Endothelial cell of umbilical vein (primary cell): ENCODE results near the gene COG5. TPM values are rescaled to one million over a fixed set of nuclear protein-coding genes. Genes with fewer than 3 reads are reported as not detected.

Source experiments
- BruUV-seq: library from RNA; stranded (reverse); fragments of 400-500 nt; replicated peaks from 2 replicates; lab custom pipeline; 2021; lab: Mats Ljungman, UMichigan
- CTCF ChIA-PET: fragments of 300-600, 350-600 bp; sonication (Branson Sonifier 250); formaldehyde crosslinking; loops from one replicate; lab custom pipeline; 2021; ENCODE audit warnings: antibody characterized with exemption, inconsistent platforms; lab: Charles Lee
- POLR2A ChIA-PET: fragments of 300-600, 350-600 bp; sonication (Branson Sonifier 250); formaldehyde crosslinking; loops from one replicate; lab custom pipeline; 2021; ENCODE audit warnings: antibody characterized with exemption, inconsistent platforms; lab: Charles Lee
- DNase-seq: peaks from one replicate; pipeline ENCODE4 v3.0.0-alpha.2; 2011; ENCODE audit warnings: low read depth, low spot score
- FAIRE-seq: peaks from 2 replicates; lab custom pipeline; 2011; peaks lifted over from hg19 to GRCh38; lab: Jason Lieb, UNC
- H2AFZ ChIP-seq: 2 replicates; pipeline ENCODE4 v1.6.0; 2012; ENCODE audit warnings: low read depth, low read length, control low read depth, inconsistent platforms
- H3K27ac ChIP-seq: 2 replicates; pipeline ENCODE4 v1.5.1; 2011; ENCODE audit warnings: low read depth, mild to moderate bottlenecking, control low read depth, low read length, moderate library complexity; ENCODE audit not compliant: insufficient read depth
- H3K27me3 ChIP-seq, 2 experiments: 2 replicates each; pipeline versions ENCODE4 v1.6.0 to v1.6.1; 2011; ENCODE audit warnings: low read length in 2 of 2, mixed read lengths in 1 of 2; ENCODE audit not compliant: control insufficient read depth in 2 of 2, insufficient read depth in 2 of 2
- H3K36me3 ChIP-seq, 2 experiments: 2 replicates in 1 of 2; 3 replicates in 1 of 2; pipeline ENCODE4 v1.5.1; 2011; ENCODE audit warnings: low read length in 2 of 2, mild to moderate bottlenecking in 1 of 2, moderate library complexity in 1 of 2; ENCODE audit not compliant: control insufficient read depth in 2 of 2, insufficient read depth in 2 of 2; ENCODE audit errors: extremely low read depth in 1 of 2
- H3K4me1 ChIP-seq: 3 replicates; pipeline ENCODE4 v1.5.1; 2011; ENCODE audit warnings: mild to moderate bottlenecking, low read length; ENCODE audit not compliant: control insufficient read depth, insufficient read depth; ENCODE audit errors: extremely low read depth
- H3K4me2 ChIP-seq: 2 replicates; pipeline ENCODE4 v1.6.1; 2011; ENCODE audit warnings: low read length, control low read depth, mixed read lengths; ENCODE audit not compliant: insufficient read depth
- H3K4me3 ChIP-seq, 3 experiments: fragments of 200-600 bp in 1 of 3; sonication (generic), shearing (Covaris generic) in 1 of 3; replicated peaks in 1 of 3; 2 replicates each; pipeline ENCODE4 v1.5.1; 2011 to 2016; ENCODE audit warnings: control low read depth in 3 of 3, low read length in 3 of 3, mild to moderate bottlenecking in 2 of 3, inconsistent platforms in 1 of 3, low read depth in 1 of 3, moderate library complexity in 1 of 3; ENCODE audit not compliant: insufficient read depth in 1 of 3
- H3K79me2 ChIP-seq: 2 replicates; pipeline ENCODE4 v1.6.0; 2012; ENCODE audit warnings: low read length, inconsistent platforms; ENCODE audit not compliant: control insufficient read depth, insufficient read depth
- H3K9ac ChIP-seq: replicated peaks from 2 replicates; pipeline ENCODE3; 2011; ENCODE audit warnings: low read length, control low read depth; ENCODE audit not compliant: insufficient read depth; ENCODE audit errors: extremely low read depth
- H3K9me1 ChIP-seq: replicated peaks from 3 replicates; pipeline ENCODE4 v1.6.0; 2011; ENCODE audit warnings: mild to moderate bottlenecking, low read length; ENCODE audit not compliant: control insufficient read depth, insufficient read depth; ENCODE audit errors: extremely low read depth
- H3K9me3 ChIP-seq: replicated peaks from 2 replicates; pipeline ENCODE4 v1.5.1; 2012; ENCODE audit warnings: low read length, inconsistent platforms; ENCODE audit not compliant: control insufficient read depth, insufficient read depth
- H4K20me1 ChIP-seq: replicated peaks from 2 replicates; pipeline ENCODE3; 2011; ENCODE audit warnings: mild to moderate bottlenecking, low read length; ENCODE audit not compliant: control insufficient read depth, insufficient read depth; ENCODE audit errors: extremely low read depth
- EZH2 ChIP-seq: IDR thresholded peaks from 2 replicates; pipeline ENCODE4 v1.6.1; 2012; ENCODE audit warnings: borderline replicate concordance, low read depth, mild to moderate bottlenecking, moderate library complexity, low read length, inconsistent platforms; ENCODE audit not compliant: severe bottlenecking
- FOS ChIP-seq: IDR thresholded peaks from 2 replicates; pipeline ENCODE4 v1.6.1; 2011; ENCODE audit warnings: mild to moderate bottlenecking, low read length, moderate library complexity, borderline replicate concordance; ENCODE audit not compliant: insufficient read depth
- GATA2 ChIP-seq: IDR thresholded peaks from 2 replicates; pipeline ENCODE4 v1.7.0; 2011; ENCODE audit warnings: low read depth, mild to moderate bottlenecking, moderate library complexity, mixed read lengths, low read length; ENCODE audit not compliant: insufficient read length, insufficient read depth
- JUN ChIP-seq: IDR thresholded peaks from 2 replicates; pipeline ENCODE4 v1.6.1; 2011; ENCODE audit warnings: borderline replicate concordance, low read depth; ENCODE audit not compliant: insufficient read length, insufficient read depth
- MYC ChIP-seq: IDR thresholded peaks from one replicate; pipeline ENCODE4 v1.6.1; 2011; ENCODE audit warnings: mild to moderate bottlenecking, low read depth, low read length
- POLR2A ChIP-seq: IDR thresholded peaks from 2 replicates; pipeline ENCODE4 v1.6.1; 2012; ENCODE audit warnings: low read depth, mild to moderate bottlenecking, control low read depth, low read length
- POLR2AphosphoS5 ChIP-seq: IDR thresholded peaks from 2 replicates; pipeline ENCODE4 v1.6.1; 2012; ENCODE audit warnings: low read depth, mild to moderate bottlenecking, control low read depth, low read length, moderate library complexity; ENCODE audit not compliant: insufficient read depth
- dilution Hi-C: fragments of 300-500 bp; cut with MboI; formaldehyde crosslinking; loops from one replicate; pipeline ENCODE4 v1.15.0; 2019; ENCODE audit warnings: low sequenced_read_pairs; ENCODE audit not compliant: extremely low pct_ligation_motif_present
- intact Hi-C: fragments of 100-400 bp; cut with micrococcal nuclease; formaldehyde crosslinking; loops from one replicate; pipeline ENCODE4 v1.10.0; 2022
- polyA plus RNA-seq, 4 experiments: library from polyadenylated mRNA; depleted of rRNA in 3 of 4; stranded (reverse) in 3 of 4; unstranded in 1 of 4; fragments of >200 nt; gene quantifications; 2 replicates each; pipeline versions ENCODE4 v1.2.1 to v1.2.3, GENCODE V29; 2011 to 2012; ENCODE audit warnings: missing spikeins in 1 of 4
- total RNA-seq: library from RNA; stranded (reverse); gene quantifications from 2 replicates; pipeline ENCODE4 v1.2.3, GENCODE V29; 2021
- TF ChIP-seq, protein P1 (sequence below), 2 donors: IDR thresholded peaks; 1 replicate in 1 of 2; 2 replicates in 1 of 2; pipeline ENCODE4 v1.5.1; 2011; ENCODE audit warnings: low read length in 2 of 2, mild to moderate bottlenecking in 2 of 2, moderate library complexity in 2 of 2, control low read depth in 1 of 2, inconsistent platforms in 1 of 2, low read depth in 1 of 2; ENCODE audit not compliant: insufficient read depth in 1 of 2; ENCODE audit errors: extremely low read depth in 1 of 2
- TF ChIP-seq, protein P2 (sequence below): IDR thresholded peaks from 2 replicates; pipeline ENCODE4 v1.6.1; 2011; ENCODE audit not compliant: insufficient read depth, insufficient read length

The COG5 gene
- total and polyA plus RNA-seq, 2 donors (not counting 3 experiments of a cell fraction or from before 2014, with no cell fraction given), result 18.8 to 45.3 TPM

DNA sequence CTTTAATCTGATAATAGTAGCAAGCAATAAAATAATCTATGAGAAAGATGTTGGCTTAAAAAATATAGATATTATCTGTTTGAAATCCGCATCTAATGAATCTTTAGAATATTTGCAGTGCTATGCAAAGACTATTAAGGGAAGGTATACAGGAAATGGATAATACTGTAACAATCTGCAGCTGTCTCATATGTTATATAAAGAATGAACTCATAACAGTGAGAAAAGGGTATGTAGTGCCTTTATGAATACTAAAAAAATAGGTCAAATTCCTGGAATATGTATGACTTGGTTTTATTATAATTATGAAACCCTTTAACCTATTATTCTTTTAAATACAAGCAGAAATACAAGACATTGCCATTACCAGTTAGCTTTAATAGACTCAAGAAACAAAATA, 198.9 kb downstream of the COG5 start:
- Histone ChIP-seq H3K27me3 (no peaks in the 10 kb centered on the region), H3K4me3 (no peak overlapping the region), H3K4me2 (peak overlapping the region; percentile 35), H3K36me3 (peaks cover 4 to 5% of the 10 kb centered on the region in 2 experiments), H4K20me1 (no peaks in the 10 kb centered on the region), H3K9me3 (no peaks in the 10 kb centered on the region), H3K9ac (no peak overlapping the region), H2AFZ (no peak overlapping the region), H3K79me2 (no peaks in the 10 kb centered on the region), H3K9me1 (no peaks in the 10 kb centered on the region), H3K4me1 (peaks cover 16% of the 10 kb centered on the region), H3K27ac (no peak overlapping the region)
- POLR2A ChIA-PET, result interaction anchor here (0.7 kb wide), 1 partner anchor 20 kb away, joined by 6 read pairs; no protein-coding TSS in a partner anchor
- CTCF ChIA-PET, result interaction anchor here (0.6 to 2.5 kb wide), 4 partner anchors 9 to 515 kb away, joined by 3 to 12 read pairs (median 6); no protein-coding TSS in a partner anchor
- intact Hi-C loops (no loop called here), dilution Hi-C loops (no loop called here)
- BruUV-seq, result no TSS peak
- TF ChIP-seq JUN, result no peak
- TF ChIP-seq, protein P1, sequence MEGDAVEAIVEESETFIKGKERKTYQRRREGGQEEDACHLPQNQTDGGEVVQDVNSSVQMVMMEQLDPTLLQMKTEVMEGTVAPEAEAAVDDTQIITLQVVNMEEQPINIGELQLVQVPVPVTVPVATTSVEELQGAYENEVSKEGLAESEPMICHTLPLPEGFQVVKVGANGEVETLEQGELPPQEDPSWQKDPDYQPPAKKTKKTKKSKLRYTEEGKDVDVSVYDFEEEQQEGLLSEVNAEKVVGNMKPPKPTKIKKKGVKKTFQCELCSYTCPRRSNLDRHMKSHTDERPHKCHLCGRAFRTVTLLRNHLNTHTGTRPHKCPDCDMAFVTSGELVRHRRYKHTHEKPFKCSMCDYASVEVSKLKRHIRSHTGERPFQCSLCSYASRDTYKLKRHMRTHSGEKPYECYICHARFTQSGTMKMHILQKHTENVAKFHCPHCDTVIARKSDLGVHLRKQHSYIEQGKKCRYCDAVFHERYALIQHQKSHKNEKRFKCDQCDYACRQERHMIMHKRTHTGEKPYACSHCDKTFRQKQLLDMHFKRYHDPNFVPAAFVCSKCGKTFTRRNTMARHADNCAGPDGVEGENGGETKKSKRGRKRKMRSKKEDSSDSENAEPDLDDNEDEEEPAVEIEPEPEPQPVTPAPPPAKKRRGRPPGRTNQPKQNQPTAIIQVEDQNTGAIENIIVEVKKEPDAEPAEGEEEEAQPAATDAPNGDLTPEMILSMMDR (IDR thresholded peaks at IDR 0.05; ENCODE audit: extremely low read depth in 1 of 2, insufficient read depth in 1 of 2, low read depth in 1 of 2, low read length in 2 of 2), result no peak
- TF ChIP-seq MYC, result no peak
- TF ChIP-seq POLR2A, result no peak
- TF ChIP-seq FOS, result no peak
- no peak for TF ChIP-seq POLR2AphosphoS5
- TF ChIP-seq GATA2, result no peak
- TF ChIP-seq, protein P2, sequence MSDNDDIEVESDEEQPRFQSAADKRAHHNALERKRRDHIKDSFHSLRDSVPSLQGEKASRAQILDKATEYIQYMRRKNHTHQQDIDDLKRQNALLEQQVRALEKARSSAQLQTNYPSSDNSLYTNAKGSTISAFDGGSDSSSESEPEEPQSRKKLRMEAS, result no peak
- TF ChIP-seq EZH2, result no peak
- FAIRE-seq, result peak; percentile 67
- peak; percentile 19 for DNase-seq
